ENCODE measurements around the gene ZBTB7C. TPM values are rescaled to one million over a fixed set of nuclear protein-coding genes. Genes with fewer than 3 reads are reported as not detected.

ZBTB7C gene
- total RNA-seq, 1 donor = not detected

- H3K4me3 ChIP-seq (ENCODE audit: low read depth, low read length) = no peak overlapping the region
- no peak for DNase-seq (ENCODE audit: low read depth)
- TF ChIP-seq CTCF (IDR thresholded peaks at IDR 0.05; ENCODE audit: insufficient read depth, low read depth, low read length) = no peak
These were observed 317.2 kb downstream of the ZBTB7C start for GRCh38 chr18:48091869-48092497.

GRCh38 chr18:48090702-48091101 lies 318.5 kb downstream of the ZBTB7C start:
- no peak for TF ChIP-seq CTCF (IDR thresholded peaks at IDR 0.05; ENCODE audit: insufficient read depth, low read depth, low read length)
- no peak for DNase-seq (ENCODE audit: low read depth)

GRCh38 chr18:48090021-48090420 lies 319.2 kb downstream of the ZBTB7C start:
- H3K4me3 ChIP-seq (ENCODE audit: low read depth, low read length) = no peak overlapping the region
- no peak for TF ChIP-seq CTCF (IDR thresholded peaks at IDR 0.05; ENCODE audit: insufficient read depth, low read depth, low read length)
- no peak for DNase-seq (ENCODE audit: low read depth)

More at GRCh38 chr18:48090702-48091101, 318.5 kb downstream of the ZBTB7C start:
- H3K4me3 ChIP-seq (ENCODE audit: low read depth, low read length) = no peak overlapping the region

GRCh38 chr18:48085781-48086487 lies 323.2 kb downstream of the ZBTB7C start:
- DNase-seq (ENCODE audit: low read depth) = no peak
- H3K4me3 ChIP-seq (ENCODE audit: low read depth, low read length) = no peak overlapping the region
- no peak for TF ChIP-seq CTCF (IDR thresholded peaks at IDR 0.05; ENCODE audit: insufficient read depth, low read depth, low read length)

- H3K4me3 ChIP-seq (ENCODE audit: low read depth, low read length) = no peak overlapping the region
- DNase-seq (ENCODE audit: low read depth) = no peak
- no peak for TF ChIP-seq CTCF (IDR thresholded peaks at IDR 0.05; ENCODE audit: insufficient read depth, low read depth, low read length)
These were observed 324.3 kb downstream of the ZBTB7C start for GRCh38 chr18:48084858-48085257.

- H3K4me3 ChIP-seq (ENCODE audit: low read depth, low read length) = no peak overlapping the region
- no peak for TF ChIP-seq CTCF (IDR thresholded peaks at IDR 0.05; ENCODE audit: insufficient read depth, low read depth, low read length)
- no peak for DNase-seq (ENCODE audit: low read depth)
These were observed 325.0 kb downstream of the ZBTB7C start for GRCh38 chr18:48084041-48084757.
